Activated CD8-positive, alpha-beta memory T cell treated with anti-CD3 and anti-CD28 coated beads for 24 hours (primary cell): ENCODE data around the gene SUPT5H.
A peak's percentile ranks its signal among the peaks of the same experiment; 100 is the strongest.

Source experiments
- DNase-seq: peaks from one replicate; pipeline ENCODE4 v3.0.0-alpha.2; 2020

Gene SUPT5H

DNA sequence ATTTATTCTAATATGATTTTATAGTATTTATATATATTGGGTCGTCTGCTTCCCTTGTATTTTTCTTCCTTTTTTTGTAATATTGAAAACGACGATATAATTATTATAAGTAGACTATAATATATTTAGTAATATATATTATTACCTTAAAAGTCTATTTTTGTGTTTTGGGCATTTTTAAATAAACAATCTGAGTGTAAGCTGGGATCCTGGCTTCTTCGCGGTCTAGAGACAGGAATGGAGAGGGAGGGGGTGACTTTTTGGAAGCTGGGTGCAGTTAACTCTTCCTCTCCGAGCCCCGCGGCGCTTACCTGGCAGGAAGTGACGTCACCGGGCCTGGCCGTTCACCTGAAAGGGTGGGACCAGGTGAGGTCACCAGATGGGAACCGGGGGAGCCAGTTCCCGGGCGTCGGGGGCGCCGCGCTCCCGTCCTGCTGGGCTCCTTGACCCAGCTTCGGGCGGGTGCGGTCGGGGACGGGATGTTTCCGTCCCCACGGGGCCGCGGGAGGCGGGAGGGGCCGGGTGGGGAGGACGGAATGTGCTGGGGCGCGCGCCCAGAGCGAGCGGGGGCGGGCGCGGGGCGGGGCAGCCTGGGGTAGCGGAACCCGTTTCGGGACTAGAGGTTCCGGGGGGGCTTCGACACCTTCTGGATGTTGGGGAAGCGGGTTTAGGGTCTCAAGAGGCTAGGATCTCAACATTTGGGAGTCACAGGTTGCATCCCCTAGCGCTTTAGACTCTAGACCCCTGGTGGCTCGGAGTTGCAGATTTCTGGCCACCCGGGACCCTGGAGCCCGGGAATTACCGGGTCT, 36.0 kb upstream of the SUPT5H start:
- DNase-seq = peak; percentile 89

DNA sequence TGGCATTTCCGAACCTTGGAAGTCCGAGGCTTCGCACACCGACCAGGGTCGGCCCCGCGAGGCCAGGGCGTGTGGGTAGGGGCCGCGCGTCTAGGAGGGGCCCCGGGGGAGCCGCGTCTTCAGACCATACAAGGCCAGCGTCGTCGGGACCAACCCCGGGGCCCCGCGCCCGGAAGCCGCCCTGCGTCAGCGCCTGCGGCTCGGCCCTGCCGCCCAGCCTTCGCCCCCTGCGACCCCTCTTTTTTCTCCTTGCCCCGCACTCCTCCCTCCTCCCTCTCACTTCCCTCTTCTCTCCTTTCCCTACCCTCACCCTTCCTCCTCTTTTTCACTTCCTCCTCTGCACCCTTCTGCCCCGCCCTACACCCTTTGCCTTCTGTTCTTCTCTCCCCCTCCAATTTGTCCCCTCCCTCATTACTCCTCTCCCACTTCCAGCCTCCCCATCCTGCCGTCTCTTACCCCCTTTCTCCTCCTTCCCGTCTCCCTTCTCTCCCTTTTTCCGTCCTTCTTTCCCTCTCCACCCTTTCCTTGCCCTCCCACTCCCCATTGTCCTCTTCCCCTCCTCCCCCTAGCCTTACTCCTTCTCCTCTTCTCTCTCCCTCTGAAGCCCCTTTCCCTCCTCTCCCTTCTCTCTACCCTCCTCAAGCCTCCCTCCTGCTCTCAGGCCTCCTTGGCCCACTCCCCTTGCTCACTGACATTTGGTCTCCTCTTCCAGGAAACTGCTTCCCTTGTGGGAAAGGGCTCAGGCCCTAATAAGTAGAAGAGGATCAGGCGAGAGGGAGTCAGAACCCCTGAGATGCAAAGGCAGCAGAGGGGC, 35.2 kb upstream of the SUPT5H start:
- DNase-seq = peak; percentile 83

DNA sequence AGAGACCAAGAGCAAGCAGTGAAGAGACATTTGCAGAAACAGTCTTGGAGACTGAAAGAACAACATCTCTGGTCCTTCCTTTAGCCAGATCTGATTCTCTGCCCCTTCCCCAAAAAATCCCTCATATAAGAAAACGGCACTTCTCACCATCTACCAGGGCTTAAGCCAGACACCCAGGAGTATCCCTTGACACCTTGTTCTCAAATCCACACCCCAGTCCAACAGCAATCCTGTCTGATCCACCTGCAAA, 34.6 kb upstream of the SUPT5H start:
- DNase-seq = no peak

DNA sequence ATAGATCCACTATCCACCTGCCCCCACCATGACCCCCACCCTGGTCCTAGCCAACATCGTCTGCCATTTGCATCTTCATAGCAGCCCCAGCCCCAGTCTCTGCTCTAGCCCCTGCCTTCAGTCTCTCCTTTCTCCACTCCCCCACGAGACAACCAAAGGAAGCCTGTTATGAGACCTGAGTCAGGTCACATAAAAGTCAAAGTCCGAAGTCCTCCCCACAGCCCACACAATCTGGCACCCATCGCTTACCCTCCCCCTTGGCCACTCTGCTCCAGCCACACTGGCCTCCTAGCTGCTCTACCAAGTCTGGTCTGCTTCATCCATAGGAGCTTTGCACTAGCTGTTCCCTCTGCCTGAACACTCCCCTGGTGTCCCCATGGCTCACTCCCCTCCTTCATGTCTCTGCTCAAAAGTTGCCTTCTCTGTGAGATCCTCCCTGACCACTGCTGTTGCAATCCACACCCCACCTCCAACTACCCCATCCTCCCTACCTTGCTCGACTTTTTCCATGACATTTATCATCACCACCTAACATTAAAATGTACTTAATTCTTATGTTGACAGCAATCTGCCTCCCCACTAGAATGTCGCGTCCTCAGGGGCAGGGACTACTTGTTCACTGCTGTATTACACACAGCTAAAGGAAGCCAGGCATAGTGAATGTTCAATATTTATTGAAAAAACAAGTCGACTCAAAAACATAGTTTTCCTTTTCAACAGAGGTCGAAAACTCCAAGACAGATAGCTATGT, 34.1 kb upstream of the SUPT5H start:
- DNase-seq = no peak

DNA sequence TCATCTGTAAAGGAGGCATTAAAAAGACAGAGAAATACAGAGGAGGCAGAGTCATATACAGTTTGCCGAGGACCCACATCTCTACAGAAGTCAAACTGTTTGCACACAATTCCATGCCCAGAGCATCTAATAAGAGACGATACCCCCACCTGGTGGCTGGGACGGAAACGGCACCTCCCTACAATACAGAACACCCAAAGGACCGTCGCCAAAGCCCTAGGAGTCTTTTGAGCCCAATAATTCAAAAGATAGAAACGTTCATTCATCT, 33.6 kb upstream of the SUPT5H start:
- DNase-seq = peak; percentile 94

DNA sequence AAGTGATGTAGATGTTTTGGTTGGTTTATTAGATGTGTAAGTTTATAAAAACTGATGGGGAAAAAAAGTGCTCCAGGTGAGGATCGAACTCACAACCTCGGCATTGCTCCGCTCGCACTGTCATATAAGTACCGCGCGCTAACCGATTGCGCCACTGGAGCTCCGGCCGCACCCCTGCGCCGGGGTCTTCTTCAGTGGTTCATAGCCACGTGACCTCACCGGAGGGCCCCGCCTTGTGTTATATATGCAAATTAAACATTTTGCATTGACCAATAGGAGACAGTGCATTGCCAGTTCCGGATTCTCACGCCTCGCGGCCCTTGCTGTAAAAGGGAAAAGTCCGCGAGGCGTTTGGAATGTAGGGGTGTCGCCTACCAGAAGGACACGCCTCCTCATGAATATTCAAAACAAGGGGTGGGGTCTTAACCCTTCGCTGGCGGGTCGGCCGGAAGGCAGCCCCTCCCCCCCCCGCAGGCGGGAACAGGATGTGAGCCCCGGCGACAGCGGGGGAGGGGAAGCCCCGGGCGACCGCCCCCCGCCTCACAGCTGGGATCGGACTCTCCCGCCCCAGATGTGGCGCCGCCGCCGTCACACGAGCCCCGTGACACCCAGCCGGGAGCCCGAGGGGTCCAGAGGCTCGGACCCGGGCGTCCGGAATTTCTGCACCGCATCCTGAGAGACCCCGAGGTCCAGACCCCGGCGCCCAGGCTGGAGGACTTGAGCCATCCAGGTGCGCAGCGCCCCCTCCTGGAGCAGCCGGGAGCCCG, 33.1 kb upstream of the SUPT5H start, which contains the start of gene PLEKHG2:
PLEKHG2 (plus strand) TSS at position 570 of the 767 bp plus-strand sequence. CDS start 1,418 bp downstream, outside the sequence.
- peak; percentile 100 for DNase-seq

DNA sequence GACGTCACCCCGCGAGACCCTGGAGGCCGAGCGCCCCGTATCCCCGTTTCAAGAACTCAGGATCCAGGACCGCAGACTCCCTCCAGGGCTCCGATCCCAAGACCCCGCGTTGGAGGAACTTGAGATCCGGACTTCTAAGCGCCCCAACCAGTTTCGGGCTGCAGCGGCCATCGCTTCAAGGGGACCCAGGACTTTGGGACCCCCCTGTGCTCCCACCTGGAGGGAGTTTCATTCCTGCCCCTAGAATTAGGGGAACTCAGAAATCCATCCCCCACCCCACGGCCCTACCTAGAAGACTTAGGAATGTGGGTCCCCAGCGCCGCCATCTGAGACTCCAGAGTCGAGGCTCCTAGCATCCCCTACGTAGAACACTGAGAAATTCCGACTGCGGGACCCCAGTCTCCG, 32.5 kb upstream of the SUPT5H start:
- DNase-seq = no peak

DNA sequence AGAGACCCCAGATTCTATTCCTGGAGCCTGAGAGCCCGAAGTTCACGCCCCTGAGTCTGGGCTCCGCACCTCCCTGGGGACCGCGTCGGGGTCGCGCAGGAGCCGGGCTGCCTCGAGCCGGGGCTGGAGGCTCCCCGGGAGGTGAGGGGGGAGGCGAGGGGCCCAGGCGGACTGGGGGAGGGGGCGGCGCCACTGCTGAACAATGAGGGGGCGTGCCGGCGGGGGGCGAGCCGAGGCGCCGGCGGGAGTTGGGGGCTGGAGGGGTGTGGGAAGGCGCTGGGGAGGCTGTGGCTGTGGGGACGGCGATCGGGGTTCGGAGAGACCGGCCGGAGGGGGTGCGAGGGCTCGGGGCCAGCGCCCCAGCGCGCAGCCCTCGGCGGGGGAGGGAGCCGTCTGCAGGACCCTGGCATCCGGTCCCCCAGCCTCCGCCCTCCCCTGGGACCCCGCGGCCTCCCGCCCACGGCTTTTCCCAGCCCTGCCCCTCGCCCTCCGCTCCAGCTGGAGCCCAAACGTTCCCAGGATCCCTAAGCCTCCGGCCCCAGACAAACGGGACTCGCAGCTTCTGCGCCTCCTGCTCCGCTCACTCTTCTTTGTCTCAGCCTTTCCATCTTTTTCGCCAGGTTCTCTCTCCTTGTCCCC, 32.0 kb upstream of the SUPT5H start:
- no peak for DNase-seq

DNA sequence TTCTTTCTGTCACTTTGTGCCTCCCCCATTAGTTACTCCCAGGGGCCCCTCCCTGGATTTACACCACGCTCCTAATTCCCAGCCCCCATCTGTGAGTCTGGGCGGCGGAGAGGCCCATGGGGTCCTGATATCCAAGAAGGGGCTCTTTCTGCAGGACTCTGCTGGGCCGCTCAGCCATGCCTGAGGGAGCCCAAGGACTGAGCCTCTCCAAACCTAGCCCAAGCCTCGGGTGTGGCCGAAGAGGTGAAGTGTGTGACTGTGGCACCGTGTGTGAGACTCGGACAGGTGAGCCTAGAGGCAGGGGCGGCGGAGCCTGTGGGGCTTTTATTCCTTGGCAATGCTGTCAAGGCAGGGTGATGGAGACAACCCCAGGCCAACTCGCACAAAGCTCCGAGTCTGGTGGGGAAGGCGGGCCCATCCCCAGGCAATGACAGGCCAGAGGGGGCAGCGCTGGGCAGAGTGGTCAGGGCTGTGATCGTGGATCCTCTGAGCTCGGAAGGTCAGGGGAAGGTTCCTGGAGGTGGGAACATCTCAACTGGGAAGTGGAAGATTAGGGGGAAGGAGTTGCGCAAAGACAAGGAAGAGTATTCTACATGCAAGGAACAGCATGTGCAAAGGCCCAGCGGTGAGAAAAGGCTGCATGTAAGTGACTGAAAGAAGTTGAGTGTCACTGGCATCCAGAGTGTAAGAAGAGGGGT, 31.3 kb upstream of the SUPT5H start:
- no peak for DNase-seq

DNA sequence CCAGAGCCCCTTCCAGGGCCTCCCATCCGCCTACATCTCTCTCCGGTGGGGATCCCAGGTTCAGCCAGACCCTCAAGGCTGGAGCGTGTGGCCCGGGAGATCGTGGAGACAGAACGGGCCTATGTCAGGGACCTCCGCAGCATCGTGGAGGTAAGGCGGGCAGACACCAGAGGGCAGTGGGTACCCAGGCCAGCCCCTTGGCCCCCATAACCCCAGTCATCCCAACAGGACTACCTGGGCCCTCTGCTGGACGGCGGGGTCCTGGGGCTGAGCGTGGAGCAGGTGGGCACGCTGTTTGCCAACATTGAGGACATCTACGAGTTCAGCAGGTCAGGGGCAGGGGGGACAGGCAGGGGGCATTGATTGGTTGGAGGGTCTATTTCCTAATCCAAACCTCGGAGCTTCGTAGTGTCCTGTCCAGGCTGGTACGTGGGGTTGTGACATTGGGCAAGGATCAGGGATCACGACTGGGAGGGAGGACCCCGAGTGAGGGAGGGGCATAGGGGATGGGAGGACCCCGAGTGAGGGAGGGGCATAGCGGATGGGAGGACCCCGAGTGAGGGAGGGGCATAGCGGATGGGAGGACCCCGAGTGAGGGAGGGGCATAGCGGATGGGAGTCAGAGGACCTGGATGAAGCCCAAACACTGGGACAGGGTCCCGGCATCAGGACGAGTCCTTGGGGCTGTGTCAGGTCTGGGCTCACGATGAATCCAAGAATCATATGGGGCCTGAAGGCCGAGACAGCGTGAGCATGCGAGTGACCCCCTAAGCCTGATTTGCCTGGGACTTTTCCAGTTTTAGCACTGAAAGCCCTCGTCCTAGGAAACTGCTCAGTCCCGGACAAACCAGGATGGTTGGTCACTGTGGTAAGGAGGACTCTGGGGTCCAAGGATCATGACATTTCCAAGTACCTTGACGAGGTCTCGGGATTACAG, 30.0 kb upstream of the SUPT5H start:
- no peak for DNase-seq

DNA sequence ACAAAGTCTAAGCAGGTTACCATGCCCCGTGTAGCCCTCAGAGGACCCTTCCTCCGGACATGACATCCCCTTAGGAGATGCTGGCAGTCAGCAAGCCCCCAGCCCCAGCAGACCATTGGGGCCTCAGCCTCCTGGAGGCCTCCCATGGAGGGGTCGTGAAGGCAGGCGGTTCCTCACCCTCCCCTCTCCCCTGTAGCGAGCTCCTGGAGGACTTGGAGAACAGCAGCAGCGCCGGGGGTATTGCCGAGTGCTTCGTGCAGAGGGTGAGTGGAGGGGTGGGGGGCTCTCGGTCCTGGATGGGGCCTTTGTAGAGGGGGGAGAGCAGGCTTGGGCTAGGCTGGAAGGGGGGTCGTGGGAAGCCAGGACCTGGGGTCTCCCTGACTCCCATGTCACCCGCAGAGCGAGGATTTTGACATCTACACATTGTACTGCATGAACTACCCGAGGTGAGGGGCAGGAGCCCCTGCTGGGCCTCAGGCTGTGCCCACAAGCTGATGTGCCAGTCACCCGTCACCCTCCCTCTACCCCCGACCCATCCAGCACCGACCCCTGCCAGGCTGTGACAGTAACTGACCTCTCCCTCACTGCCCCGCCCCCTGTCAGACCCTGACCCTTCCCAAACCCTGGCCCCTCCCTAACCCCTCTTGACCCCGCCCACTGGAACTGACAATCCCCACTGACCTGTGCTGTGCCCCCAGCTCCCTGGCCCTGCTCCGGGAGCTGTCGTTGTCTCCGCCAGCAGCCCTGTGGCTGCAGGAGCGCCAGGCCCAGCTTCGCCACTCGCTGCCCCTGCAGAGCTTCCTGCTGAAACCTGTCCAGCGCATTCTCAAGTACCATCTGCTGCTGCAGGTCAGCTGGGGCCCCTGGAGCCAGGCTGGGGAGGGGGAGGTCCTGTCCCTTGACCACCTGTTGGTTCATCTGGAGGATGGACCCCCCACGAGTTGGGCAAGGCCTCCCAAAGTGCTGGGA, 28.9 kb upstream of the SUPT5H start:
- no peak for DNase-seq

DNA sequence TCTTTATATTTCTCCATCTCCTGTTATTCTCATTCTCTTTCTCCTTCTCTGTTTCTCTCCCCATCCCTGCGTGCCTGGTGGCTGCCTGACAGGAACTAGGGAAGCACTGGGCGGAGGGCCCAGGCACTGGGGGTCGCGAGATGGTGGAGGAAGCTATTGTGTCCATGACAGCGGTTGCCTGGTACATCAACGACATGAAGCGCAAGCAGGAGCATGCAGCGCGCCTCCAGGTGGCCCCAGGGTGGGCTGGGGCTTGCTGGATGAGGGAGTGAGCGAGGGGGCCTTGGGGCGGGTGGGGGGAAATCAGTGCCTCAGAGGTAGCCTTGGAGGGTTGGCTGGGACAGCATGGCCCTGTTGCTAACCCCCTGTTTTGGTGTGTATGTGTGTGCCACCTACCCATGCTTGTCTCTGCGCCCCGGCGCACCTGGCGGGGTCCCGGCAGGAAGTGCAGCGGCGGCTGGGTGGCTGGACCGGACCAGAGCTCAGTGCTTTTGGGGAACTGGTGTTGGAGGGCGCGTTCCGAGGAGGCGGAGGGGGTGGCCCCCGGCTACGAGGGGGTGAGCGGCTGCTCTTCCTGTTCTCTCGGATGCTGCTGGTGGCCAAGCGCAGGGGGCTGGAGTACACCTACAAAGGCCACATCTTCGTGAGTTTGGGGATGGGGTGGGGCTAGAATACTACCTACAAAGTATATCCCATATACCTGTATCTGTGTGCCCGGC, 27.8 kb upstream of the SUPT5H start:
- no peak for DNase-seq

DNA sequence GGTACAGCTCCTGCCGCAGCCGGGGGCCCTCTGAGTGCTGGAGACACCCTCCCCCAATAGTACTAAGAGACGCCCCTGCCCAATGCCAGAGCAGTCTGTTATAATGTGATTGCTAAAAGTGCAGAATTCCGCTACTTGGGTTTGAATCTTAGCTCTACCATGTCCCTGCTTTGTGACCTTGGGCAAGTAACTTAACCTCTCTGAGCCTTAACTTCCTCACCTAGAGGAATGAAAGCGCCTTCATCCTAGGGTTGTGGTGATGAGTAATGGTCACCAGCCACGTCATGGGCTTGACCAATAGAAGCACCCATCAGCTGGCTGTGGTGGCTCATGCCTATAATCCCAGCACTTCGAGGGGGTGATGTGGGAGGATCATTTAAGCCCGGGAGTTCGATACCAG, 26.4 kb upstream of the SUPT5H start:
- no peak for DNase-seq

DNA sequence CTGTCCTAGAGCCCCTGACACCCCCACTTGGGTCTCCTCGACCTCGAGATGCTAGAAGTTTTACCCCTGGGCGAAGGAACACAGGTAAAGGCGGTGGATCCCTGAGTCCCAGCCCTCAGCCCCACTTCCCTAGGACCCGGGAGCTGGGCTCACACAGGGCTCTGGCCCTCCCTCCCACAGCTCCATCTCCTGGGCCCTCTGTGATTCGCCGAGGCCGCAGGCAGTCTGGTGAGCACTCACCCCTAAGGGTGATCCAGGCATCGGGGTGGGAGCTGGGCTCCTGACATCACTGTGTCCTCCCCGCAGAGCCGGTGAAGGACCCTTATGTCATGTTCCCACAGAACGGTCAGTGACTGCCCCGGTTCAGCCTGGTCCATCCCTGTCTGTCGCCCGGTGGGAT, 24.6 kb upstream of the SUPT5H start:
- DNase-seq = no peak

DNA sequence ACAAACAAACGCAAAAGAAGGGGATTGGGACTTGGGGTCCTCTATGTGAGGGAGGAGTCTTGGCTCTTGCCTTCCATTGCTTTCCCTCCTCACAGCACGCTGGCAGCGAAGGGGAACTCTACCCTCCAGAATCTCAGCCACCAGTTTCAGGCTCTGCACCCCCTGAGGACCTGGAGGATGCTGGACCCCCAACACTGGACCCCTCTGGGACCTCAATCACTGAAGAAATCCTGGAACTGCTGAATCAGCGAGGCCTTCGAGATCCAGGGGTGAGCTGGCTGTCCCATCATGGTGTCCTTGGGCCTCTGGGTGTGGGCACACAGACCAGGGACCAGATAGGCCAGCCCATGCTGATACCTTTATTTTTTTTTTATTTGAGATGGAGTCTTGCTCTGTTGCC, 23.4 kb upstream of the SUPT5H start:
- DNase-seq = no peak

DNA sequence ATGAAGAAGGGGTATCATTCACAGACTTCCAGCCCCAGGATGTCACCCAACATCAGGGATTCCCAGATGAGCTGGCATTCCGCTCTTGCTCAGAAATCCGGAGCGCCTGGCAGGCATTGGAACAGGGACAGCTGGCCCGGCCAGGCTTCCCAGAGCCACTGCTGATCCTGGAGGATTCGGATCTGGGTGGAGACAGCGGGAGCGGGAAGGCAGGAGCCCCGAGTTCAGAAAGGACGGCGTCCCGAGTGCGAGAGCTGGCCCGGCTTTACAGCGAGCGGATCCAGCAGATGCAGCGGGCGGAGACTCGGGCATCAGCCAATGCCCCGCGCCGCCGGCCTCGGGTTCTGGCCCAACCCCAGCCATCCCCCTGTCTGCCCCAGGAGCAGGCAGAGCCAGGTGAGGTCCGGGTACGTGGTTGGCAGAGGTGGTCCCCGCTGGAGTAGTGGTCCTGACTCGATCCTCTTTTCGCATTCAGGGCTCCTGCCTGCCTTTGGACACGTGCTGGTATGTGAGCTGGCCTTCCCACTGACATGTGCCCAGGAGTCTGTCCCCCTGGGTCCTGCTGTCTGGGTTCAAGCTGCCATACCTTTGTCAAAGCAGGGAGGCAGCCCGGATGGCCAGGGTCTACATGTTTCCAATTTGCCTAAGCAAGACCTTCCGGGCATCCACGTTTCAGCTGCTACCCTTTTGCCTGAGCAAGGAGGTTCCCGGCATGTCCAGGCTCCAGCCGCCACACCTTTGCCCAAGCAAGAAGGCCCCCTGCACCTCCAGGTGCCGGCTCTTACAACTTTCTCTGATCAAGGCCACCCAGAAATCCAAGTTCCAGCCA, 21.9 kb upstream of the SUPT5H start:
- no peak for DNase-seq

DNA sequence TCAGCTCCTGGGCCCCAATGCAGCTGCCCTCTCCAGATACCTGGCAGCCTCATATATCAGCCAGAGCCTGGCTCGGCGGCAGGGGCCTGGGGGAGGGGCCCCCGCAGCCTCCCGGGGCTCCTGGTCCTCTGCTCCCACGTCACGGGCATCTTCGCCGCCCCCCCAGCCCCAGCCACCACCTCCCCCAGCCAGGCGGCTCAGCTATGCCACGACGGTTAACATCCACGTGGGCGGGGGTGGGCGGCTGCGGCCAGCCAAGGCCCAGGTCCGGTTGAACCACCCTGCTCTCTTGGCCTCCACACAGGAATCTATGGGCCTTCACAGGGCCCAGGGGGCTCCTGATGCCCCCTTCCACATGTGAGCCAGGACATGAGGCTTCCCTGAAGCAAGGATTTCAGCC, 20.4 kb upstream of the SUPT5H start:
- DNase-seq = no peak

DNA sequence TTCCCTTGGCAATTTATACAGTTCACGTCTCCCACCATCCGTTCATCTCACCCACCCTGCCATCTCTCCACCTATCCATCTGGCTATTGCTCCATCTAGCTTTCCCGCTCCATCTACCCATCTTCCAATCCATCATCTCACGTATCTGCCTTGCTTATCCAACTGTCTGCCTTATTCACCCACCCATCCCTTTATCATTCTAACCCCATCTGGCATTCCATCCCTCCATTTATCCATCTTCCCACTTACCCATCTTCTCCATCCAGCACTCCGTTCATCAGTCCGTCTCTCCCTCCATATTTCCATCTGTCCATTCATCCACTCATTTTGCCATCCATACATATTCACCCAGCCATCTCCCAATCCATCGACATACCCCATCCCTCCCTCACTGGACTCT, 19.6 kb upstream of the SUPT5H start:
- DNase-seq = no peak
